DMS153 (cell line): ENCODE data around the gene ODAPH.
A peak's percentile ranks its signal among the peaks of the same experiment; 100 is the strongest.
"Not testable (repeated sequence)": the region's sequence is repeated elsewhere in the genome, so short reads cannot be mapped to it uniquely, and the experiment has no call there.

Experiments used
- DNase-seq: peaks from one replicate; lab custom pipeline; 2025; lab: John Stamatoyannopoulos, UW

ODAPH gene, protein sequence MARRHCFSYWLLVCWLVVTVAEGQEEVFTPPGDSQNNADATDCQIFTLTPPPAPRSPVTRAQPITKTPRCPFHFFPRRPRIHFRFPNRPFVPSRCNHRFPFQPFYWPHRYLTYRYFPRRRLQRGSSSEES

DNA sequence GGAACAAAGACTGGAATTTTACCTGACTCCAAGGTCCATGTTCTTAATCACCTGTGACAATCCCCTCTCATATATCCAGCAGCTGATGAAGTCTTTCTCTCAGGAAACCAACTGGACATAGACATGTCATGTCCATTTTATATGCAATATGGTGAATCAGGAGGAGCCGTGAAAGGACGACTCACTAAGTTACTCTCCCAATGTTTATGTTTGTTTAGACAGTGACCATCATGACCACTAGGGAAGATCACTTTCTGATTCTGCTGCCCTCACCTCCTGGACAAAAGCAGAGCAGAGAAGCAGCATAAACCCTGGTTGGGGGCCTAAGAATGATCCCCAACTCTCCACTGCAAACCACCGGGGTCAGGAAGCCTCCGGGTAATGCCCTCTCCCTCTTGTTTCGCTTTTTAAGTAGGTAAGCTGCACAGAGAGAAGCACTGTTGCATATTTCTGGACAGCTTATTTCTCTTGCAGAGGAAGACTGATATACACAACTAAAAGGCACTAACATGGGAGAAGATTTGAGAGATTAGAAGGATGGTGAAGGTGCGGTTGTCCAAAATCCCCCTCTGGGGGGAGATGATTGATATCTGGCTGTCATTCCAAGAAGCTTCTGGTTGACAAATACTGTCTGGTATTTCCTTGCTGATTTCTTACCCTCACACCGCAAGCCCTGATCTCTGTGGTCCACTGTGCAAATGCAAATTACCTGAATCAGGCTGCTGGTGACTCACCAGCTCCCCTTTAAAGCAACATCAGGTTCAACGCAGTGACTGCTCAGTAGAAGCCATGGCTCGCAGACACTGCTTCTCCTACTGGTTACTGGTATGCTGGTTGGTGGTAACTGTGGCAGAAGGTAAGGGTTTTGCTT, at the start of gene ODAPH:
ODAPH (plus strand) TSS at position 773 of the 871 bp plus-strand sequence; CDS start at position 790, 17 bp downstream.
- no peak for DNase-seq

DNA sequence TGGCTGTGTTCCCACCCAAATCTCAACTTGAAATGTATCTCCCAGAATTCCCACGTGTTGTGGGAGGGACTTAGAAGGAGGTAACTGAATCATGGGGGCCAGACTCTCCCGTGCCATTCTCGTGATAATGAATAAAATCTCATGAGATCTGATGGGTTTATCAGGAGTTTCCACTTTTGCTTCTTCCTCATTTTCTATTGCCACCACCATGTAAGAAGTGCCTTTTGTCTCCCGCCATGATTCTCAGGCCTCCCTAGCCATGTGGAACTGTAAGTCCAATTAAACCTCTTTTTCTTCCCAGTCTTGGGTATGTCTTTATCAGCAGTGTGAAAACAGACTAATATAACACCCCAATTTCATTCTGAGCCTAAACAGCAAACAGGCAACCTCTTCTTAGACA, 46.3 kb upstream of the ODAPH start:
- DNase-seq, result not testable (repeated sequence)

DNA sequence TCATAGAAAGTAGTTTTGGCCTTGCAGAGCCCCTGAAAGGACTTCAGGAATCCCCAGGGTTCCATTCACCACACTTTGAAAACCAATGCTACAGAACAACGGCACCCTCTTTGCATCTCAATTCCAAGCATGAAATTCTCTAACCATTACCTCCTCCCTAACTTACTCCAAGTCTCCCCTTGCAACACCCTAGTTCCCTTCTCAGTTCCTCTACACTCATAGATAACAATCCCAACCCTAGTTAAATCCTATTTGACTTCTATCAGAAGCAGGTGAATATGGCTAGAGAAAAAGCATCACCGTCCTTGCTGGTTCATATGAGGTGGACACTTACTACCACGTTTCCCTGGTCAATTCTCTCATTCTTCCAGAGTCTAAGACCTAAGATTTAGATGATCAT, 44.0 kb upstream of the ODAPH start:
- DNase-seq, result no peak

DNA sequence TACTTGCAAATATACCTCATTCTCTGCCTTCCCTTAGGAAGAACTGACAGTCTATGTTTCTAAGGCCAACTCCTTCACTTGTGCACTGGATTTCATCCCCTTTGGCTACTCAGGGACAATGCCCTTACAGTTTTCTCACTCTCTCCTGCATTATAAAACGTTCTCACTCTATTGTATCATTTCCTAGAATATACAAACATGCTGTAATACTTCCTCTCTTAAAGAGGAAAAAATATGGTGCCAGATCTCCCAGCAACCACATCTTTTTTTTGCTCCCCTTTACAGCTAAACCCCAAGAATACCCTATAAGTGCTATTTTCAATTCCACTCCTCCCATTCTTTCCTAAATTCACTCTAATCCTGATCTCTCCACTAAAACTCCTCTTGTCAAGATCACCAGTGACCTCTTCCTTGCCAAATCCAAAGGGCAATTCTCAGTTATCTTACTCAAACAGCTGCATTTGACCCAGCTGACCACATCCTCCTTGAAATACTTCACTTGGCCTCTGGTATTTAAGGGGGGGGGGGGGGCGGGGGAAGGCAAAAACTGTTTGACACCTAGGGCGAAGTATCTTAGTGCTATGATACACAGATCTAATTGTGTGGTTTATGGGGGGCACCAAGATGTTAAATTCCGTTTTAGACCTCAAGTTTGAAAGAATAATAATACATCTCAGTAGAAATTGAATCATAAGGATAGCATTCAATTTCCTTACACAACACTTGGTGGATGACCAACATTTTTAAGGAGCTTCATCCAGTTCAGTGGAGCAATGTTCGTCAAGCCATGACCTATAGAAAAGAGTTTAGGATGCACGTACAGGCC, 43.3 kb upstream of the ODAPH start:
- DNase-seq, result no peak

DNA sequence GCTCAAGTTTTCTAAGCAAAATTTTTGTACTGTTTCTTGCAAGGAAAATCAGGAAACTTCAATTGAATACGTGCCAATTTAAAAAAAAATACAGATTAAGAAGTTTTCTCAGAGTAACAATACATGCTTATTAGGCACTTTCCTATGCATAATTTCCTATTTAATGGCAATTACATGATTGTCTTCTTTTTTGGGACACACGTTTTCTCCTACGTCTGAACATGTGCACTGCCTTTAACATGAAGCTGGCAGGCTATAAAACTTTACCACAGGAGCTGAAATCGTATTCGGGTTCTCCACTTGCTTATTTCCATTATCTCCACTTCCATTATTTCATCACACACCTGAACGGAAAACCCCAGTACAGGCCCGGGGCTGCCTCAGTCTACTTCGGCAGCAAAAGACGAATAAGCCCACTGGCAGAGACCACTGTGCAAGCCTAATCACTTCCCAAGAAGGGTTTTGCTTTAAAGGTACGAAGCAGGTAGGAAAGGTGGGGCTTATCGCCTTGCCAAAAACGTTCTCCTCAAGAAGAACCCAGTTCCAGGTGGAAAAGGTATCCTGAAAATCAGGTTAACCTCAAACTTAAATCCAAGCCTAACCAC, 42.2 kb upstream of the ODAPH start:
- no peak for DNase-seq

DNA sequence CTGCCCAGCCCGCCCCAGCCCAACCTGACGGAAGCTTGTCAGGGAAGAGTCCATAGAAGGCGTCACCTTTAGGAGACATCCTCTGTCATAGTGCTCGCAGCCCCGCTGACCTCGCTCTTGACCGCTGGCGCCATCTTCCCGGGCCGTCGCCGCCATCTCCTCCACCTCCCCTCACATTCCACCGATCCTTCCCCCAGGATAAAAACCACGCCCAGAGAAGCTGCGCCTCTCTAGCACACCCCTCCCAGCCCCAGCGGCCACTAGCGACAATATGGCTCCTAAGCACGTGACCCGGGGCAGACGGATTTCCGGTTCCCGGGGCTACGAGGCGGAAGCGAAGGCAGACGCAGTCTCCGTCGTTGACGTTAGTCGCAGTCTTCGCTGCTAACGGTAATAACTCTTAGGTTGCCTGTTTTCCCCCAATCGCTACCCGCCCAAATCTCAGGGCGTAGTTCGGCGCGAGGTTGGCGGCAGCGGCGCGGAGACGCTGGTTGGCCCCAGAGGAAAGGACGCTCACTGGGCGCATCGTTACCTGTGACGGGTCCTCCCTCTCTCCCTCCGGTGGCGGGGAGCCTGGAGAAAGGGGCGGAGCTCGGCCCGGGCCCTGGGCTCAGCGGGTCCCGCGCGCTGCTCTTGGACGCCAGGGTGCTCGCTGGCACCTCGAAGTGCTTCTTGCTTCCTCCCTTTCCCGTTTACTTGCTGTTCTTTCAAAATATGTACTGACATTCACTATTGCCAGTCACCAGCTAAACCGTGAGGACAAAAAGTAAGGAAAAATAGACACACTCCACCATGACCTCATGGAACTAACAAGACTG, 41.5 kb upstream of the ODAPH start, which contains the start of the genes RCHY1 and THAP6:
RCHY1 (minus strand) TSS at position 273 of the 818 bp plus-strand sequence; CDS start at position 156, 117 bp downstream.
THAP6 (plus strand) TSS at position 343 of the 818 bp plus-strand sequence. CDS start 980 bp downstream, outside the sequence.
- DNase-seq, result peak; percentile 96

DNA sequence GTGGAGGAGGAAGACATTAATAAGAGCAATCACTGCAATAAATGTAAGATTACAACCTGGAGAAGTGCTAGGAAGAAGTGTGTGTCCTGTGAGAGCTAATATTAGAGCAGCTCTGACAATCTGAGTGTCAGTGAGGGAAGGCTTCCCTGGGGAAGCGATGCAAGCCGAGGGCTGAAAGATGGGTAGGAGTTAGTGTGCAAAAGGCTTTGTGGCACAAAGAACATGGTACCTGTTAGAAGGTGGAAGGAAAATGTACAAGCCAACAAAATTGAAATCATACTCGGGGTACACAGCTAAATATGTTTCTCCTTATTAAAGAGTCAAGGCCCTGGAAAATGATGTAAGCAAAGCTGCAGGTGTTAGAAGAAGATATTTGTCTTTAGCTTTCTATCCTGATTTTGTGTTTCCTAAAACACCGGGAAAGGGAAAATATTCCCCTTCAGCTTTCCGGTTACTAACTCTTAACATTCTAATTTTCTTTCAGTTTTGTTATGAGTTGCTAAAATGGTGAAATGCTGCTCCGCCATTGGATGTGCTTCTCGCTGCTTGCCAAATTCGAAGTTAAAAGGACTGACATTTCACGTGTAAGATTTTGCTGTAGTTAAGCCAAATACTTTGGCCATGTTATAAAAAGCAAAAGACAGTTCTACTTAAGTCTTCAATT, 40.8 kb upstream of the ODAPH start:
- no peak for DNase-seq

DNA sequence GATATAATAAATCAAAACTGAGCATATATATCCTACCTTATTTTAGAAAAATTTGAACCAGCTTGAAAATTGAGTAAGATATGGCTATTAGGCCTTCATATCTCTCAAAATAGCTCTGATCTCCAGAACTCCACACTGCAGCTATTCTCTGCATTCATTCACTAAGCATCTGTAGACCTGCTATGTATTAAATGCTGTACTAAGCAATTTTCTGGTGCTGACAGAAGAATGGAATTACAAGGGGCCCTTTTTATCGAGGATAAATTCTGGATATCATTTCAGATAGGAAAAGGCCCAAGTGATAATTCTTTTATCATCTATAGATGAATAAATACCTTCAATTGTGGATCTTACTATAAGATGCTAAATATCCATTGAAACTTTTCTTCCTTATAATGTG, 39.7 kb upstream of the ODAPH start:
- no peak for DNase-seq

DNA sequence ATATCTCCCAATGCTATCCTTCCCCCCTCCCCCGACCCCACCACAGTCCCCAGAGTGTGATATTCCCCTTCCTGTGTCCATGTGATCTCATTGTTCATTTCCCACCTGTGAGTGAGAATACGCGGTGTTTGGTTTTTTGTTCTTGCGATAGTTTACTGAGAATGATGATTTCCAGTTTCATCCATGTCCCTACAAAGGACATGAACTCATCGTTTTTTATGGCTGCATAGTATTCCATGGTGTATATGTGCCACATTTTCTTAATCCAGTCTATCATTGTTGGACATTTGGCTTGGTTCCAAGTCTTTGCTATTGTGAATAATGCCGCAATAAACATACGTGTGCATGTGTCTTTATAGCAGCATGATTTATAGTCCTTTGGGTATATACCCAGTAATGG, 36.4 kb upstream of the ODAPH start:
- not testable (repeated sequence) for DNase-seq

DNA sequence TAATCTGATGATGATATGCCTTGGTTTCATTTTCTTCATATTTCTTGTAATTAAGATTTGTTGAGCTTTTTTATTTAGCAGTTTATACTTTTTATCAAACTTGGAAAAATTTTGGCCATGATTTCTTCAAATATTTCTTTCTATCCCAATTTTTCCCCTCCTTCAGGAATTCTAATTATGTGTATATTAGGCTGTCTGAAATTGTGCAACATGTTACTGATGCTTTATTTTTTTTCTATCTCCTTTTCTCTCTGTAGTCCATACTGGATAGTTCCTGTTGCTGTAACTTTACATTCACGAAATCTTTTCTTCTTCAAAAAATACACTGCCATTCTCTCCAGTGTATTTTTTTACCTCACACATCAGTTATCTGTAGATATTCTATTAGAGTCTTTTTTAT, 30.8 kb upstream of the ODAPH start:
- no peak for DNase-seq

DNA sequence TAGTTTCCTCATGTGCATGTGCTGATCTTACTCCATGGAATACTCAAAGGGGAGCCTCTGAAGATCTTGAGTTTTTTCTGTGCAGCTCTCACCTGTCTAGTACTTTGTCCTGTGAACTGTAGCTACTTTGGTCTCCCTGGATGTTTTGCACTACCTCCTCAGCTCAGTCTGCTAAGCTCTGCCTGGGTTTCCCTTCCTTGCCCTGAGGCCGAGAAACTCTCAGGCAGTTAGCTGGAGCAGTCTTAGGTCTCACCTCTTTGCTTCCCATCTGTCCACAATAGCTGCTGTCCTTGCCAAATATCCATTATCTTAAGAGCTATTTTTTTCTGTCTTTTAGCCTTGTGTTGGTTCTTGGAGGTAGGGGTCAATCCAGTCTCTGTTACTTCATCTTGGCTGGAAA, 30.0 kb upstream of the ODAPH start:
- no peak for DNase-seq

DNA sequence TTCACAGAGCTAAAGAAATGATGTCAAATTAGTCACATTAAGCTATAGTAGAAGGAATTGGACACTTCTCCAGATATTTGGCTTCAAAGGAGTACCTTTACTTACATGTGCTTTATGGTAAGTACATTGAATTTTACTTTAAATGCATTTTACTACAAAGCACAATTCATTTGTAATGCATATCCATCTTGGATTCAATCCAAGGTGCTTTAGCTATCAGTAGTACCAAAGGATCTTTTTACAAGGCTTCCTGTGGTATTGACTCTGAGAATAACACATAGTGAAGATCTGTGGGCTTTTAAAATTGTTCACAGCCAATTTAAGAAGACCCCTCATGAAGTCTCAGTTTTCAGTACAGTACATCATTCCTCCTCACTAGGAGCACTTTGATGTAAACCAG, 28.4 kb upstream of the ODAPH start:
- no peak for DNase-seq

DNA sequence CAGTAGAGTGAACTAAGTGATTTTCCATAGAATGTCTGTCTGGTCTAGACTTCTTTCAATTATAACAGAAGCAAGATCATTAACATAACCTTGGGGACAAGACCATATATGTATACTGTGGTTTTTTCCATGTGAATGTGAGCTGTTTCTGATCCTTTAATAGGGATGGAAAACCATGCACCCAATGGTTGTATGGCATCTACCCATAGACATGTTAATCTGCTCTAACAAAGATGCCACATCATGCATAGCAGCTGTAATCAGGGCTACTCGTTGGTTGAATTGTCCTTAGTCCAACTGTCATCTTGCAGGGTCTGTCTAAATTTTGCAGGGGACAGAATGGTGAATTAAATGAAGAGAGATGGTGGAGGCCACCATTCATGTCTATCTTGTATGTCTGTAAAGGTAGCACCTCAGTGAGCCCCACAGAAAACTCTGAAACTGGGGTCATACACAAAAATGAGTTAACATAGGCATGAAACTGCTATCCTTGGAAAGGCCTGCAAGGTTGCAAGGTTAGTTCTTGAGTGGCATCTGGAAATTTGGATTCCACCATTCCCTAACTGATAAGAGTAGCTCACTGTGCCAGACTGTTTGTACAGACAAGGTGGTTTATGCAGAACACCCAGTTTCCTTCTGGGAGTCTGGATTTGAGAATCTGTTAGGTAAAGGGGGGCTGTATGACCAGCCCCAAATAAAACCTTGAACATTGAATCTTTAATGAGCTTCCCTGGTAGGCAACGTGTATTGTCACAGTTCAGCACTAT, 25.1 kb upstream of the ODAPH start:
- no peak for DNase-seq

DNA sequence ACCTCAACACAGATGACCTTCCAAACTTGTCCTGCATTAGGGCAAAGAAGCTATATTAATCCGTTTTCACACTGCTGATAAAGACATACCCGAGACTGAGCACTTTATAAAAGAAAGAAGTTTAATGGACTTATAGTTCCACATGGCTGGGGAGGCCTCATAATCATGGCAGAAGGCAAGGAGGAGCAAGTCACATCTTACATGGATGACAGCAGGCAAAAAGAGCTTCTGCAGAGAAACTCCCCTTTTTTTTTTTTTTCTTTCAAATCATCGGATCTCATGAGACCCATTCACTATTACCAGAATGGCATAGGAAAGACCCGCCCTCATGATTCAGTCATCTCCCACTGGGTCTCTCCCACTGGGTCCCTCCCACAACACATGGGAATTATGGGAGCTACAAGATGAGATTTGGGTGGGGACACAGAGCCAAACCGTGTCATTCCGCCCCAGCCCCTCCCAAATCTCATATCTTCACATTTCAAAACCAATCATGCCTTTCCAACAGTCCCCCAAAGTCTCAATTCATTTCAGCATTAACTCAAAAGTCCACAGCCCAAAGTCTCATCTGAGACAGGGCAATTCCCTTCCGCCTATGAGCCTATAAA, 24.2 kb upstream of the ODAPH start:
- not testable (repeated sequence) for DNase-seq

DNA sequence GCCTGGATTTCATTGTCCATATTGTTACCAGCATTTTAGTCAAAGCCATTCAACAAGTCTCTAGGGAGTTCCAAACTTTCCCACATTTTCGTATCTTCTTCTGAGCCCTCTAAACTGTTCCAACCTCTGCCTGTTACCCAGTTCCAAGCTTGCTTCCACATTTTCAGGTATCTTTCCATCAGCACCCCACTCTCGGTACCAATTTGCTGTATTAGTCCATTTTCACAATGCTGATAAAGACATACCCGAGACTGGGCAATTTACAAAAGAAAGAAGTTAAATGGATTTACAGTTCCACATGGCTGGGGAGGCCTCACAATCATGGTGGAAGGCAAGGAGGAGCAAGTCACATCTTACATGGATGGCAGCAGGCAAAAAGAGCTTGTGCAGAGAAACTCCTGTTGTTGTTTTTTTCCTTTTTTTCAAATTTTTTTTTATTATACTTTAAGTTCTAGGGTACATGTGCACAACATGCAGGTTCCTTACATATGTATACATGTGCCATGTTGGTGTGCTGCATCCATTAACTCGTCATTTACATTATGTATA, 22.5 kb upstream of the ODAPH start:
- not testable (repeated sequence) for DNase-seq

DNA sequence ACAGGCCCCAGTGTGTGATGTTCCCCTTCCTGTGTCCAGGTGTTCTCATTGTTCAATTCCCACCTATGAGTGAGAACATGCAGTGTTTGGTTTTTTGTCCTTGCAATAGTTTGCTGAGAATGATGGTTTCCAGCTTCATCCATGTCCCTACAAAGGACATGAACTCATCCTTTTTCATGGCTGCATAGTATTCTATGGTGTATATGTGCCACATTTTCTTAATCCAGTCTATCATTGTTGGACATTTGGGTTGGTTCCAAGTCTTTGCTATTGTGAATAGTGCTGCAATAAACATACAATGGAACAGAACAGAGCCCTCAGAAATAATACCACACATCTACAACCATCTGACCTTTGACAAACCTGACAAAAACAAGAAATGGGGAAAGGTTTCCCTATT, 21.9 kb upstream of the ODAPH start:
- DNase-seq, result not testable (repeated sequence)

DNA sequence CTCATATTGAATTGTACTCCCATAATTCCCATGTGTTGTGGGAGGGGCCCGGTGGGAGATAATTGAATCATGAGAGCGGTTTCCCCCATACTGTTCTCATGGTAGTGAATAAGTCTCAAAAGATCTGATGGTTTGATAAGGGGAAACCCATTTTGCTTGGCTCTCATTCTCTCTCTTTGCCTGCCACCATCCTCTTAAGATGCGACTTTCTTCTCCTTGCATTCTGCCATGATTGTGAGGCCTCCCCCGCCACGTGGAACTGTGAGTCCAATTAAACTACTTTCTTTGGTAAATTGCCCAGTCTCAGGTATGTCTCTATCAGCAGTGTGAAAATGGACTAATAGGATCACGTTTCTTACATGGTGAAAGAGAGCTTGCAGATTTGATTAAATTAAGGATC, 18.6 kb upstream of the ODAPH start:
- not testable (repeated sequence) for DNase-seq

DNA sequence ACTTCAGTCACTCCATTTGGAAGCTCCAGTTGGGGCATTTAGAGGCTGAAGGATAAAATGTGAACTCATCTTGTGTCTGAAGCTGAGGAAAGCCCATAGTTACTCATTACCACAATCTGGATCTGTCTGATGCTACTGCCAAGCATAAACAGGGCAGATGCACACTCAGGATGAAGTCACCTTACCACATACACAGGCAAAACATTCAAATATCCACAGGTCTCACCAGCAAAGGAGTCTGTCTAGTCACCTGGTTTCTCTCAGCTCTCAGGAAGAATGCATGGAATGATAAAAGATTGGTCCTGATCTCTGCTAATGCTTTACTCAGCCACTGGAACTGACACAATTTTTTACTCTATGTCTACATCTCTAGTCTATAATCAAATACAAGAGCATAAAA, 13.0 kb upstream of the ODAPH start:
- DNase-seq, result no peak

DNA sequence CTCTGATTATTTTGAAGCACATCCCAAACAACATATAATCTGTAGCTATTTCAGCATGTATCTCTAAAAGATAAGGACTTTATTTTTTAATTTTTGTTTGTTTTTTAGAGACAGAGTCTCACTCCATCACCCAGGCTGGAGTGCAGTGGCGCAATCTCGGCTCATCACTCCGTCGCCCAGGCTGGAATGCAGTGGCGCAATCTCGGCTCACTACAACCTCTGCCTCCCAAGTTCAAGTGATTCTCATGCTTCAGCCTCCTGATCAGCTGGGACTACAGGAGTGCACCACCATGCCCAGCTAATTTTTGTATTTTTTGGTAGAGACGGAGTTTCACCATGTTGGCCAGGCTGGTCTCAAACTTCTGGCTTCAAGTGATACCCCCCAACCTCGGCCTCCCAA, 11.6 kb upstream of the ODAPH start:
- DNase-seq, result not testable (repeated sequence)
